Measurements from ENCODE around the gene GNB1L. TPM values are rescaled to one million over a fixed set of nuclear protein-coding genes. Genes with fewer than 3 reads are reported as not detected.

GNB1L gene
- total and polyA plus RNA-seq, 9 of the 15 experiments (the other 6 are each of a cell fraction or from before 2014, with no cell fraction given) = 0.56 to 50.5 (median 10.2) TPM

DNA sequence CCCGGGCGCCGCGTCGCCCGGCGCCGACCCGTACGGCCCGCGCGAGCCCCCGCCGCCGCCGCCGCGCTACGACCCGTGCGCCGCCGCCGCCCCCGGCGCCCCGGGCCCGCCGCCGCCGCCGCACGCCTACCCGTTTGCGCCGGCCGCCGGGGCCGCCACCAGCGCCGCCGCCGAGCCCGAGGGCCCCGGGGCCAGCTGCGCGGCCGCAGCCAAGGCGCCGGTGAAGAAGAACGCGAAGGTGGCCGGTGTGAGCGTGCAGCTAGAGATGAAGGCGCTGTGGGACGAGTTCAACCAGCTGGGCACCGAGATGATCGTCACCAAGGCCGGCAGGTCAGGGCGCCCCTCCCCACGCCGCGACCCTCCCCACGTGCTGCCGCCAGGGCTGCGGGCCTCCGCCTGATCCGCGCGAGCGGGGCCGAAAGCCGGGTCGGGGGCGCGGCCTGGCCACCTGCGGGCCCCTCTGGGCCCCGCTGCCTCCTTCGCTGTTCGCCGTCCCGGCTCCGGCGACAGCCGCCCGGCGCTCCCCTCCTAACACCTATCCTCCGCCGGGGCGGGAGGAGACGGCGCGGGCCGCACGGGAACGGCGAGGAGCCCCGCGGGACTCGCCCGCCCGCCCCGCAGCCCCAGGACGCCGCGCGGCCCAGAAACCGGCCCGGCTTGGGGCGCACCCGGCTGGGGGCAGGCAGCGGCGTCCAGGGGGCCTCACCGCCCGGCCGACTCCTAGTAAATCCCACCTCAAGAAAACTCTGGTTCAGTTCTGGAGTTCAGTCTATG lies 93.5 kb downstream of the GNB1L start (continued):
- TF ChIP-seq ZNF668 (CRISPR knock-in tag; IDR thresholded peaks at IDR 0.05) (0 out of 2 replicates have a peak, but pooled peaks have one; percentile 9), CXXC5 (CRISPR knock-in tag; IDR thresholded peaks at IDR 0.05) (peak; percentile 49), GATAD2B (IDR thresholded peaks at IDR 0.05; ENCODE audit: borderline replicate concordance) (0 out of 2 replicates have a peak, but pooled peaks have one; percentile 48), POLR2G (IDR thresholded peaks at IDR 0.05; ENCODE audit: low read depth, low read length) (peak; percentile 49; the same call in 1 of the 2 replicates), SAP30 (IDR thresholded peaks at IDR 0.05; ENCODE audit: borderline replicate concordance, insufficient read depth, low read depth, low read length, poor library complexity, severe bottlenecking) (peak; percentile 40), WHSC1 (IDR thresholded peaks at IDR 0.05; ENCODE audit: low read length) (peak; percentile 17), SMAD1 (IDR thresholded peaks at IDR 0.05; ENCODE audit: low read depth, low read length, partially characterized antibody) (peak; percentile 7), CCAR2 (IDR thresholded peaks at IDR 0.05; ENCODE audit: low read depth, low read length) (no peak), L3MBTL2 (IDR thresholded peaks at IDR 0.05) (peak; percentile 74), CHD1 (IDR thresholded peaks at IDR 0.05; ENCODE audit: low read length) (peak; percentile 96), ZNF165 (CRISPR knock-in tag; IDR thresholded peaks at IDR 0.05; ENCODE audit: borderline replicate concordance) (no peak), NRF1 (conservative IDR thresholded peaks at IDR 0.05 in 1 of 2, IDR thresholded peaks at IDR 0.05 in 1 of 2) (no peak; a peak in 1 of 4 replicates)
- TF ChIP-seq, protein P1, sequence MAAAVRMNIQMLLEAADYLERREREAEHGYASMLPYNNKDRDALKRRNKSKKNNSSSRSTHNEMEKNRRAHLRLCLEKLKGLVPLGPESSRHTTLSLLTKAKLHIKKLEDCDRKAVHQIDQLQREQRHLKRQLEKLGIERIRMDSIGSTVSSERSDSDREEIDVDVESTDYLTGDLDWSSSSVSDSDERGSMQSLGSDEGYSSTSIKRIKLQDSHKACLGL (CRISPR knock-in tag; IDR thresholded peaks at IDR 0.05; ENCODE audit: borderline replicate concordance, poor library complexity, severe bottlenecking) = no peak
- TF ChIP-seq, protein P2, sequence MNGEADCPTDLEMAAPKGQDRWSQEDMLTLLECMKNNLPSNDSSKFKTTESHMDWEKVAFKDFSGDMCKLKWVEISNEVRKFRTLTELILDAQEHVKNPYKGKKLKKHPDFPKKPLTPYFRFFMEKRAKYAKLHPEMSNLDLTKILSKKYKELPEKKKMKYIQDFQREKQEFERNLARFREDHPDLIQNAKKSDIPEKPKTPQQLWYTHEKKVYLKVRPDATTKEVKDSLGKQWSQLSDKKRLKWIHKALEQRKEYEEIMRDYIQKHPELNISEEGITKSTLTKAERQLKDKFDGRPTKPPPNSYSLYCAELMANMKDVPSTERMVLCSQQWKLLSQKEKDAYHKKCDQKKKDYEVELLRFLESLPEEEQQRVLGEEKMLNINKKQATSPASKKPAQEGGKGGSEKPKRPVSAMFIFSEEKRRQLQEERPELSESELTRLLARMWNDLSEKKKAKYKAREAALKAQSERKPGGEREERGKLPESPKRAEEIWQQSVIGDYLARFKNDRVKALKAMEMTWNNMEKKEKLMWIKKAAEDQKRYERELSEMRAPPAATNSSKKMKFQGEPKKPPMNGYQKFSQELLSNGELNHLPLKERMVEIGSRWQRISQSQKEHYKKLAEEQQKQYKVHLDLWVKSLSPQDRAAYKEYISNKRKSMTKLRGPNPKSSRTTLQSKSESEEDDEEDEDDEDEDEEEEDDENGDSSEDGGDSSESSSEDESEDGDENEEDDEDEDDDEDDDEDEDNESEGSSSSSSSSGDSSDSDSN (IDR thresholded peaks at IDR 0.05; ENCODE audit: borderline replicate concordance in 1 of 2, low read depth in 2 of 2, low read length in 2 of 2) = peak; percentile 9 to 89; a peak in 3 of 4 replicates
- TF ChIP-seq, protein P3, sequence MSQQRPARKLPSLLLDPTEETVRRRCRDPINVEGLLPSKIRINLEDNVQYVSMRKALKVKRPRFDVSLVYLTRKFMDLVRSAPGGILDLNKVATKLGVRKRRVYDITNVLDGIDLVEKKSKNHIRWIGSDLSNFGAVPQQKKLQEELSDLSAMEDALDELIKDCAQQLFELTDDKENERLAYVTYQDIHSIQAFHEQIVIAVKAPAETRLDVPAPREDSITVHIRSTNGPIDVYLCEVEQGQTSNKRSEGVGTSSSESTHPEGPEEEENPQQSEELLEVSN (IDR thresholded peaks at IDR 0.05; ENCODE audit: borderline replicate concordance in 1 of 2, extremely low read depth in 1 of 2, insufficient read depth in 1 of 2, insufficient read length in 1 of 2, low read depth in 1 of 2, low read length in 1 of 2, poor library complexity in 1 of 2, severe bottlenecking in 1 of 2) = peak in 1 of 2 experiments; percentile 52
- TF ChIP-seq, protein P4, sequence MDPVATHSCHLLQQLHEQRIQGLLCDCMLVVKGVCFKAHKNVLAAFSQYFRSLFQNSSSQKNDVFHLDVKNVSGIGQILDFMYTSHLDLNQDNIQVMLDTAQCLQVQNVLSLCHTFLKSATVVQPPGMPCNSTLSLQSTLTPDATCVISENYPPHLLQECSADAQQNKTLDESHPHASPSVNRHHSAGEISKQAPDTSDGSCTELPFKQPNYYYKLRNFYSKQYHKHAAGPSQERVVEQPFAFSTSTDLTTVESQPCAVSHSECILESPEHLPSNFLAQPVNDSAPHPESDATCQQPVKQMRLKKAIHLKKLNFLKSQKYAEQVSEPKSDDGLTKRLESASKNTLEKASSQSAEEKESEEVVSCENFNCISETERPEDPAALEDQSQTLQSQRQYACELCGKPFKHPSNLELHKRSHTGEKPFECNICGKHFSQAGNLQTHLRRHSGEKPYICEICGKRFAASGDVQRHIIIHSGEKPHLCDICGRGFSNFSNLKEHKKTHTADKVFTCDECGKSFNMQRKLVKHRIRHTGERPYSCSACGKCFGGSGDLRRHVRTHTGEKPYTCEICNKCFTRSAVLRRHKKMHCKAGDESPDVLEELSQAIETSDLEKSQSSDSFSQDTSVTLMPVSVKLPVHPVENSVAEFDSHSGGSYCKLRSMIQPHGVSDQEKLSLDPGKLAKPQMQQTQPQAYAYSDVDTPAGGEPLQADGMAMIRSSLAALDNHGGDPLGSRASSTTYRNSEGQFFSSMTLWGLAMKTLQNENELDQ (CRISPR knock-in tag; IDR thresholded peaks at IDR 0.05; ENCODE audit: borderline replicate concordance) = no peak
- TF ChIP-seq, protein P5, sequence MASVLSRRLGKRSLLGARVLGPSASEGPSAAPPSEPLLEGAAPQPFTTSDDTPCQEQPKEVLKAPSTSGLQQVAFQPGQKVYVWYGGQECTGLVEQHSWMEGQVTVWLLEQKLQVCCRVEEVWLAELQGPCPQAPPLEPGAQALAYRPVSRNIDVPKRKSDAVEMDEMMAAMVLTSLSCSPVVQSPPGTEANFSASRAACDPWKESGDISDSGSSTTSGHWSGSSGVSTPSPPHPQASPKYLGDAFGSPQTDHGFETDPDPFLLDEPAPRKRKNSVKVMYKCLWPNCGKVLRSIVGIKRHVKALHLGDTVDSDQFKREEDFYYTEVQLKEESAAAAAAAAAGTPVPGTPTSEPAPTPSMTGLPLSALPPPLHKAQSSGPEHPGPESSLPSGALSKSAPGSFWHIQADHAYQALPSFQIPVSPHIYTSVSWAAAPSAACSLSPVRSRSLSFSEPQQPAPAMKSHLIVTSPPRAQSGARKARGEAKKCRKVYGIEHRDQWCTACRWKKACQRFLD (CRISPR knock-in tag; IDR thresholded peaks at IDR 0.05) = peak; percentile 63
